ENCODE measurements around the gene SLC35F6.
A peak's percentile ranks its signal among the peaks of the same experiment; 100 is the strongest.
"Not testable (repeated sequence)": the region's sequence is repeated elsewhere in the genome, so short reads cannot be mapped to it uniquely, and the experiment has no call there.

Gene SLC35F6

DNA sequence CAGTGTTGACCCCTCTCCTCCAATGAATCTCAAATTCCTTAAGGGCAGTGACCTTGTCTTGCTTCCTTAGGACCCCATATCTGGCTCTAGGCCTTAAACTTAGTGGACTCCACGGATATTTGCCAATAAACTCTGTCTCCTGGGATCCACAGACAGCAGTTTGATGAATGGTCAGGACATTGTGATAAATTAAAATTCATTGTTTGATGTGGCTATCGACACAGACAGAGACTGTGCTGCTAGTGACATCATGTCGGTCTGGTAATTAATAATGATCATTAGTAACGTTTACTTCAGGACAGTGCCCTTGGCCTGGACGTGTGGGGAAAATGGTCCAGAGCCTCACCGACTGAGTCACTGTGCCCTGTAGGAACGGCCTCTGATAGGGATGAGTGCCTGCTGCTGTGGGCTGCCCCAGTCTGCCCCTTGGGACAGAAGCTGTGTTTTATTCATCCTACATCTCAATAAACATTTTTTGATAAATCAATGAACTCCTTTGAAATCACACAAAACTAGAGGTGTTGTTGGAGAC, 5.2 kb upstream of the SLC35F6 start:
- DNase-seq, result no peak

DNA sequence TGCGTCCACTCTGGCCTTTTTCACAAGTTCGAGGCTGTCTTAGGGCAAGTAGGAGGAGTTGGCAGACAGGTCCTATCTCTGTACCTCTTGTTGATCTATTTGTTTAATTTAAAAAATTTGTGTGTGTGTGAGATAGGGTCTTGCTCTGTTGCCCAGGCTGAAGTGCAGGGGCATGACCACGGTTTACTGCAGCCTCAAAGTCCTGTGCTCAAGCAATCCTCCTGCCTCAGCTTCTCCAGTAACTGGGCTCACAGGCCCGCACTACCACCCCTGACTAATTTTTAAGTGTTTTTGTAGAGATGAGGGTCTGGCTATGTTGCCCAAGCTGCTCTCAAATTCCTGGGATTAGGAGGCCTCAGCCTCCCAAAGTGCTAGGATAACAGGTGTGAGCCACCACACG, 4.2 kb upstream of the SLC35F6 start:
- no peak for DNase-seq

DNA sequence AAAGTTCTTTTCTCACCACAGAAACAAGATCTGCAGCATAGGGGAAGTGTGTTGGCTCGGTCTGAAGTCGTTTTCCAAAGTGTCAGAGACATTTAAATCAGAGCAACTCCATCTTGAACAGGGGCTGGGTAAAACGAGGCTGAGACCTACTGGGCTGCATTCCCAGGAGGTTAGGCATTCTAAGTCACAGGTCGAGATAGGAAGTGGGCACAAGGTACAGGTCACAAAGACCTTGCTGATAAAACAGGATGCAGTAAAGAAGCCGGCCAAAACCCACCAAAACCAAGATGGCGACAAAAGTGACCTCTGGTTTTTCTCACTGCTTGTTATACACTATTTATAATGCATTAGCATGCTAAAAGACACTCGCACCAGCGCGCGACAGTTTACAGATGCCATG, 3.1 kb upstream of the SLC35F6 start:
- not testable (repeated sequence) for DNase-seq

DNA sequence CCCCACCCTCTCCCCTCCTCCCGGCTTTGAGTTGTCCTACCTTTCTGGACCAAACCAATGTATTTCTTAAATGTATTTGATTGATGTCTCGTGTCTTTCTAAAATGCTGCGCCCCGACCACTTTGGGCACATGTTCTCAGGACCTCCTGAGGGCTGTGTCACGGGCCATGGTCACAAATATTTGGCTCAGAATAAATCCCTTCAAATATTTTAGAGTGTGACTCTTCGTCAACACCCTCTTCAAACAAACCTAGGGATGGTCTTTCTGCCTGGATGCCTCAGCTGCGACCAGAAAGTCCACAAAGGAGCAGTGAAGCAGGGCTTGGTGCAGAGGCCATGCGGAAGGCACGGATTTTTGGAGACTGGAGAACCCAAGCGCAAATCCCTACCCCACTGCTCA, 1.1 kb upstream of the SLC35F6 start:
- no peak for DNase-seq

DNA sequence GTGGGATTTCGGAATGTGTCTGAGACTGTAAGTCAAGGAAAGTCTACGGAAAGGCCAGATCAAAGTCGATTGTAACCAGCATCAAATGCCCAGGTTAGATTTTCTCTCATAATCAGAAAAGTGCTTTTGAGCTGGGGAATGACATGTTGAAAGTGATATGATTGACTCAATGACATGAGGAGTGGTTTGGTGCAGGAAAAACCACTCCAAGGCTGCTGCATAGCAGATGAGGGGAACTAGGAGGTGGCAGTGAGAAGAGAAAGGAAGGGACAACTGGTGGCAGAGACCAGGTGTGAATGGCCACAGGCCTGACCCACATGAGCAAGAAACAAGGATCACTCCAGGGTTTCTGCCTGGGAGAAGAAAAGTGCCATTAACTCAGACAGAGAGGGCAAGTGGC, 822 bp downstream of the SLC35F6 start:
- no peak for DNase-seq

DNA sequence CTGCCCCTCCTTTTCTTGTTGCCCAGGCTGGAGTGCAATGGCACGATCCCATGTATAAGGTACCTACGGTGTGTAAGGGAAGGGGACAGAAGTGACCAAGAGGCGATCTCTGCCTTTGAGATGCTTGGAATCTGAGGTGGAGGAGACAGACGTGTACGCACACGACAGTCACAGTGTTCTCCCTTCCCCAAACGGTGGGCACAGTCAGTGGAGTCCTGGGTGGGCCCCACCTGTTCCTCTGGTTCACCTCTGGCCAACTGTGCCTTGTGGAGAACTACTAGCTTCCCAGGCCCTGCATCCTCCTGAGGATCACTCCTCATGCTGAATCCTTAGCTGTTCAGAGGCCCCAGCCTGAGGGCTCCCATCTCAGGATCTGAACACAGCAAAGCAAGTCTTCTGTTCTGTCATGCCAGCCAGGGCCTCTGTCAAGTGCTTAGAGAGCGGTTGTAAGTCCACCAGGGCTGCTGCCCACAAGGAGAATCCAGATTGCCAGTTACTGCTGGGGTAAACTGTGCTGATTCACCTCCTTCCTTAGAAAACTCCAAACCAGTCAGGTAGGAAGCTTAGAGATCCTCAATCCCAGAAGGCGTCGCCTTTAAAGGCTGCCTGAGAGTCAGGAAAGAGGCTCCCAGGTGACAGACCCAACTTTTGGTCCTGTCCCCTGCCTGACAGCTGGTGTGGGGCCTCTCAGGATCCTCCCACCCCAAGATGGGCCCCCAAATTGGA, 1.6 kb downstream of the SLC35F6 start:
- no peak for DNase-seq

DNA sequence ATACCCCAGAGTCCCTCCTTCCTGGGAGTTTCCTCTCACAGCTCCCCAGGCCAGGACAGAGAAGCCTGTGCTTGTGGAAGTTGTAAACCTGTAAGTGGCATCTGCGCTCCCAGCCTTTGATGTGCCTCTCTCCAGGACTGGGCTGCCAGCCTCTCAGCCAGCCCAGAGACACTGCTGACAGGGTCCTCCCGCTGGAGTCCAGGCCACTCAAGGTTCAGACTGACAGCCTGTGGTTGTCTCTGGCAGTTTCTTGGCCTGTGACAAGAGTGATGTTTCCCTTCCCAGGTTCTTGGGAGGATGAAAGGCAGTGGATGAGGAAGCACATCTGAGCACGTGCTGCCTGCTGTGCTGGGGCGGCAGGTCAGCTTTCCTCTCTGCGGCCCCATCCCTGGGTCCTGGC, 3.0 kb downstream of the SLC35F6 start:
- DNase-seq, result no peak

DNA sequence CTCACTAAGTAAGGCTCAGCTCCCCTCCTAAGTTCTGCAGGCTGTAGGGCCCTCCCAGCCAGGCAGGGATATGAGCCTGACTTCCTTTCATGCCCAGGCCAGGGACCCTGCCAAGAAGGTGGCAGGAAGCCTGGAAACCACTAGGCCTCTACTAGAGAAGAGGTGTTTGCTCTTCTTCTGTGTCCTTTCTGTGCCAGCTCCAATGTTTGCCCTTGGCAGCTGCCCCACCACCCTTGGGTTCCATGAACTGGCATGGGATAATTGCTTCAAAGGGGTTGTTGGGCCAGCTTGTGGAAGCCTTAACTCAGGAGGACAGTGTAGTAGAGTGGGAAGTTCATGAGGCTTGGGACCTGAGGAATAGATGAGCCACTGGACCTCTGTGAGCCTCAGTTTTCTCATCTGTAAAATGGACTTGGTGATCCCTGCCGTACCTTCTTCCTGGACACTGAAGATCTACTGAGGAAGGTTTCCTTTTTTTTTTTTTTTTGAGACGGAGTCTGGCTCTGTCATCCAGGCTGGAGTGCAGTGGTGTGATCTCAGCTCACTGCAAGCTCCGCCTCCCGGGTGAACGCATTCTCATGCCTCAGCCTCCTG, 3.9 kb downstream of the SLC35F6 start:
- no peak for DNase-seq

DNA sequence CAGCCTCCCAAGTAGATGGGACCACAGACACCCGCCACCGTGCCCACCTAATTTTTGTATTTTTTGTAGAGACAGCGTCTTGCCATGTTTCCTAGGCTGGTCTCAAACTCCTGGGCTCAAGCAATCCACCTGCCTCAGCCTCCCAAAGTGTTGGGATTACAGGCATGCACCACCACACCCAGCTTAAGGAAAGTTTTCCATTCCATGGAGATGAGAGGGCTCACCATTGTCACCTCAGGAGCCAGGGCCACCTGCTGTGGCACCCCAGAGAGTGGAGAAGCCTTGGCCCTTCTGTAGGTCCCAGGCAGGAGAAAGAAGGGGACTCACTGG, 4.6 kb downstream of the SLC35F6 start:
- DNase-seq, result no peak

DNA sequence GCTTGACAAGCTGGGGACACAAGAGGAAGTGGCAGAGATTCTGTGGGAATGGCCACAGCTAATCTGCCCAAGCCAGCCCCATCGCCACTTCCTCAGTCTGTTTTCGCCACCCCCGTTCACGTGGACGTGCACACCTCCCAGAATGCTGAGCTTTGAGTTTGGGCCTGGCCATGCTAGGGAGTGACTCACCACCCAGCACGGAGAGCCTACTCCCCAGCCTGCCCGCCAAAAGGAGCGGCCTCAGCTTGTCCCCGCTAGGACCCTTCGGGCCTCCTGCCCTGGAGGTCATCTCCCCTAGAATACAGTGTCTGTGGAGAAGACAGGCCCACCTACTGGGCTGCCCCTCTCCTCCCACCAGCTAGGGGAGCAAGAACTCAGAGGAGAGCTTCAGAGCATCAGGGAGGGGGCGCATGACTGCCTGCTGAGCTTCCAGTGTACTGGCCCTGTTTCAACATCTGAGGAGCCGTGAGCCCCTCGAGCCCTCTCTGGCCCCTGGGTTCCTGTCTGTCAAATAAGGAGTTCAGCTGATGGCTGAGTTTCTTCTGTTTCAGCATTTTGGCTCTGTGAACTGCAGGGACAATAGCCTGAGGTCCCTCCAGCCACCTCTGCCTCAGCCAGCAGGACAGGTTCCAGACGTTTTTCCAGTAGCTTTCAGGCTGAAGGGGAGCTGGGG, 5.1 kb downstream of the SLC35F6 start:
- peak; percentile 94 to 95 for DNase-seq

DNA sequence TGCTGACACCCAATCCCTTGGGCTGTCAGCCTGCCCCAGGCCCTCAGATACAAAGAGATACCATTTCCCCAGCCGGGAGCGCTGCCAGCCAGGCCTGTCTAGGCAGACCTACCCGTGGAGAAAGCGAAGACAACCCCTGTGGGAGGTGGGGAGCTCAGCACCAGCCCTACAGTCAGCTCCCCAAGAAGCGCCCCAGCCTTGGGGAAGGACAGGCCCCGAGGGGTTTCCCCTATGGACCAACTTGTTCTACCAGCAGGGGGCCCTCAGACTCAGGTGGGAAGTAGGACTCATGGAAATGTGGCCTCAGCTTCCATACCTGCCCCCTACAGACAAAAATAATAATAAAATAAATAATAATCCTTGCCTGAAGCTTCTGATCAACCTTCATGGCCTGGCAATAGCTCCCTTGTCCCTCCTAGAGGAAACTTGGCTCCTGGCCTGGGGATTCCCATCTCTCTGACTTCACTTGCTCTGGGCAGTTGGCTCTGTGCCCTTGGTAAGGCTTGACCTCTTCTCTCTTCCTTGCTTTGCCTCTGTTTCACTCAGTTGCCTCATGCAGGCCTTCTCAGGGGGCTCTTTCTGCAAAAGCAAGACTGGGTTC, 7.0 kb downstream of the SLC35F6 start:
- peak; percentile 48 to 56 for DNase-seq

DNA sequence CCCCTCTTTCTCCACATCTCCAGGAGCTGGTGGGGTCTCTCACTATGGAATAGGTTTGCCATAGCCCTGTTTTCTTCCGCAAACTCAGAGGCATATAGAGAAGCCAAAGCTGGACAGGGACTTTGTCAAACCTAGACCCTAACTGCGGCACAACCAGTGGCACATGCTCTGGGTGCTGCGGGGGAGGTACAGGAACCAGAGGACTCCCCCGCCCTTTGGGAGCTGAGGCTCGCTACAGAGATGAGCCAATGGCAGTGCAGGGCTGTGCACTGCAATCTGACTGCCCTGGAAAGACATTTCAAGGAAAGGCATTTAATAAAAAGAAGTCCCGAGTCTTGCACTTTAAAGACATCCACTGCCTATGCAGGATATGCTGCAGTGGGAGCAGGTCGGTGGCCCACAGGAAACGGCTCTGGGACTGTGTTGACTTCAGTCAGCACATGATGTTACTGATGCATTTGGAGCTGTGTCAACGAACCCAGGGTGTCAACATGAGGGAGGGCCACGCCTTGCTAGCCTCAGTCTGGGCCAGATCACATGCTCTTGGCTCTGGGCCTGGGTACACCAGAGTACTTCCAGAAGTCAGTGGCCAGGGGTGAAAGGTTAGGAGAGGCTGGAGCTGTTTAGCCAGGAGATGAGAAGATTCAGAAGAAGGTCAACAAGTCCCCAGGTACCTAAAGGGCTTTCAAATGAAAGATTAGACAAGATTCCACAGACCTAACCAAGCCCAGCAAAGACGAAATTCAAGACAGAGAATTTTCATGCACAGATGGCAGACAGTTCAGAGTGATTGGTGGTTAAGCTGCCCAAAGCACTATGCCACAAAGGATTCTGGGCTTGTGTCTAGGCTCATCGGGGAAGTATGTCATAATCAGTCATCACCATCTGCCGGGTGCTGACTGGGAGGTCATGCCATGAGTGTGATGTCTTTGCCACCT, 8.2 kb downstream of the SLC35F6 start:
- peak in 1 of 2 donors; percentile 52 for DNase-seq

DNA sequence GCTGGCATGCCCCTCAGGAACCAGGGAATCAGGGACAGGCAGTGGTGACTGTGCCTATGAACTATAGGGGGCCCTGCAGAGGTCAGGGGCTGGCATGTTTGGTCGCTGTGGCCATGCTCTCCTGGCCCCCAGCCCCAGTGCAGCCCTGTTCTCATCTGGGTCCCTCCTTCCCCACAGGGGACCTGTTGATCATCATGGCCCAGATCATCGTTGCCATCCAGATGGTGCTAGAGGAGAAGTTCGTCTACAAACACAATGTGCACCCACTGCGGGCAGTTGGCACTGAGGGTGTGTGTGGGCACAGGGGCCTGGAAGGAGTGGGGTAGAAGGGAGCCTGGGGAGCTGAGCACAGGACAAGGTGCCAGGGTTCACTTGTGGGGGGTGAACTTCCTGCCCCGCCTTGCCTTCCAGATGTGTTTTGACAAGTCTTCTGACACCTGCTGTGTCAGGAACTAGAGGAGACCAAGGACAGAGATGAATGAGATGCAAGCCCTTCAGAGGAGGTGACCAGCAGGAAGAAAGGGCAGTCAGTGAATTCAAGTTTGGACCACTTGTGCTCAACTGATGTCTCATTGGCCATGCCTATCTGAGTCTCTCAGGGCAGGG, 12.2 kb downstream of the SLC35F6 start:
- DNase-seq, result no peak

DNA sequence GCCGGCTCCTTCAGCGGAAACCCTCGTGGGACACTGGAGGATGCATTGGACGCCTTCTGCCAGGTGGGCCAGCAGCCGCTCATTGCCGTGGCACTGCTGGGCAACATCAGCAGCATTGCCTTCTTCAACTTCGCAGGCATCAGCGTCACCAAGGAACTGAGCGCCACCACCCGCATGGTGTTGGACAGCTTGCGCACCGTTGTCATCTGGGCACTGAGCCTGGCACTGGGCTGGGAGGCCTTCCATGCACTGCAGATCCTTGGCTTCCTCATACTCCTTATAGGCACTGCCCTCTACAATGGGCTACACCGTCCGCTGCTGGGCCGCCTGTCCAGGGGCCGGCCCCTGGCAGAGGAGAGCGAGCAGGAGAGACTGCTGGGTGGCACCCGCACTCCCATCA, 14.0 kb downstream of the SLC35F6 start:
- DNase-seq, result no peak

DNA sequence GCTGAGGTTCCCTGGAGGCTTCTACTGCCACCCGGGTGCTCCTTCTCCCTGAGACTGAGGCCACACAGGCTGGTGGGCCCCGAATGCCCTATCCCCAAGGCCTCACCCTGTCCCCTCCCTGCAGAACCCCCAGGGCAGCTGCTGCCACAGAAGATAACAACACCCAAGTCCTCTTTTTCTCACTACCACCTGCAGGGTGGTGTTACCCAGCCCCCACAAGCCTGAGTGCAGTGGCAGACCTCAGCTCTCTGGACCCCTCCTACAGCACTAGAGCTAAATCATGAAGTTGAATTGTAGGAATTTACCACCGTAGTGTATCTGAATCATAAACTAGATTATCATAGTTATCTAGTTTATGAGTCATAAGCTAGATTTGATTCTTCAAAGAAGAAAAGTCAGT, 14.4 kb downstream of the SLC35F6 start:
- no peak for DNase-seq

DNA sequence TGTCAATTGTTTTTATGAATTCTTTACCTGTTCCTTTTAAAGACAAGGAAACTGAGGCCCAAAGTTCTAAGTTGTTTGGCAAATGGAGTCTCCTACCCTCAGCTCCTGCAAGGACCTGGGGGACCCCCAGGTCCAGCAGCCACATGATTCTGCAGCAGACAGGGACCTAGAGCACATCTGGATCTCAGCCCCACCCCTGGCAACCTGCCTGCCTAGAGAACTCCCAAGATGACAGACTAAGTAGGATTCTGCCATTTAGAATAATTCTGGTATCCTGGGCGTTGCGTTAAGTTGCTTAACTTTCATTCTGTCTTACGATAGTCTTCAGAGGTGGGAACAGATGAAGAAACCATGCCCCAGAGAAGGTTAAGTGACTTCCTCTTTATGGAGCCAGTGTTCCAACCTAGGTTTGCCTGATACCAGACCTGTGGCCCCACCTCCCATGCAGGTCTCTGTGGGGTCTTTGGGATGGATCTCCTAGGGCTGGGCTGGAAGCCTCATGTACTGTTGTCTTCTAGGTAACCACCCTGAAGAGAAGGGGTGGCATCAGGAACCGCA, 16.2 kb downstream of the SLC35F6 start:
- no peak for DNase-seq

DNA sequence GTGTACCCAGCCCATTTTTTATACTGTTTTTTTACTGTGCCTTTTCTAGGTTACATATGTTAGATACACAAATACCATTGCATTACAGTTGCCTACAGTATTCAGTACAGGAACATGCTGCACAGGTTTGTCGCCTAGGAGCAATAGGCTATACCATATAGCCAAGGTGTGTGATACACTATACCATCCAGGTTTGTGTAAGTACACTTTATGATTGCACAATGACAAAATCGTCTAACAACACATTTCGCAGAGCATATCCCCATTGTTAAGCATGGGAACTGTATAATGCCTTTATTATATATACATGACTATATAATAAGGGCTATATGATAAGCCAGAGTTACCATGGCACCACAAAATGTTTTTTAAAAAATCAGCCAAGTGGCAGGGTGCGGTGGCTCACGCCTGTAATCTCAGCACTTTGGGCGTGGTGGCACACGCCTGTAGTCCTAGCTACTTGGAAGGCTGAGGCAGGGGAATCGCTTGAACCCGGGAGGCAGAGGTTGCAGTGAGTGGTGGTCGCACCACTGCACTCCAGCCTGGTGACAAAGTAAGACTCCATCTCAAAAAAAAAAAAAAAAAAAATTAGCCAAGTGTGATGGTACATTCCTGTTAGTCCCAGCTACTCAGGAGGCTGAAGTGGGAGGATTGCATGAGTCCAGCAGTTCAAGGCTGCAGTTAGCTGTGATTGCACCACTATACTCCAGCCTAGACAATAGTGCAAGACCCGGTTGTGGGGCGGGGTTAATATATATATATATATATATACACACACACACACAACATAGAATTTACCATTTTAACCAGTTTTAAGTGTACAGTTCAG, 19.0 kb downstream of the SLC35F6 start:
- DNase-seq, result no peak

DNA sequence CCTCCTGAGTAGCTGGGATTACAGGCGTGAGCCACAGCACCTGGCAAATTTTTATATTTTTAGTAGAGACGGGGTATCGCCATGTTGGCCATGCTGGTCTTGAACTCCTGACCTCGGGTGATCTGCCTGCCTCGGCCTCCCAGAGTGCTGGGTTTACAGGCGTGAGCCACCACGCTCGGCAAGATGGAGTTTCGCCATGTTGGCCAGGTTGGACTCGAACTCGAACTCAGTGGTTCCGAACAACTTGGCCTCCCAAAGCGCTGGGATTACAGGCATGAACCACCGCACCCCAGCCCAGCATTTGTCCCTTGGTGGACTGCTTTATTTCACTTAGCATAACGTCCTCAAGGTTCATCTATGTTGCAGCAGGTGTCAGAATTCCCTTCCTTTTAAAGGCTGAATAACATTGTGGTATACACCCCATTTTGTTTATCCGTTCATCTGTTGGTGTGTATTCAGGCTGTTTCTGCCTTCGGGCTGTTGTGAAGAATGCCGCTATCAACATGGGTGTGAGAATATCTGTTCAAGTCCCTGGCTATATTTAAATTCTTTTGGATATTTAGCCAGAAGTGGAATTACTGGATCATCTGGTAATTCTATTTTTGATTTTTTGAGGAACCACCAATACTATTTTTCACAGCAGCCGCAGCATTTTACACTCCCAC, 20.6 kb downstream of the SLC35F6 start:
- DNase-seq, result no peak

DNA sequence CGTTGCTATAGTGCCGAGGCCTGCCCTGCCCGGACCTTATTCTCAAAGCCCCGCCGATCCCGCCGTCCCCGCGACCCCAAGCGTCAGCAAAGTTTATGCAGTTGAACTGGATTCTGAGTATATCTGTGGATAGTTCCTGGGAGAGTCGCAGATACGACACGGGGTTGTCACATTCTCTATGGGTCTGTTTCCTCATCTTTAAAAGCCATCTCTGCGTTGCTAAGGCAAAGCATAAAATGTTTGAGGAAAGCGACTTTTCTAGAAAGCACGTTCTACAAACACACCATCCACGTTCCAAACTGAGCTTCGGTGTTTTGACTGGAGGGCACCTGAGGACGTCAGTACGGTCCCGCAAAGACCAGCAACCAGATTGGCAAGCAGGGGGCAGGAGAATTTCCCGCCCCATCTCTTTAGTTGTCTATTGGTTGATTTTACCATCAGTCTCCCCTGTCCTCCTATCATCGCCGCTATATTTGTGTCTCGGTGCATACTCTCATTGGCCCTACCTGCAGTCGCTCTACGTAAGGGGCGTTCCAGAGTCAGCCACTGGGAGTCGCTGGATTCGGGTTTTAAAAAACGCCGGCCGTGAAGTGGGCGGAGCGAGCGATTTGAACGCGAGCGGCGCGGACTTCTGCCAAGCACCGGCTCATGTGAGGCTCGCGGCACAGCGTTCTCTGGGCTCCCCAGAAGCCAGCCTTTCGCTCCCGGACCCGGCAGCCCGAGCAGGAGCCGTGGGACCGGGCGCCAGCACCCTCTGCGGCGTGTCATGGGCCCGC, 21.5 kb downstream of the SLC35F6 start, which contains the start of gene CENPA:
Gene CENPA (plus strand): TSS at position 626 of the 776 bp plus-strand sequence. CDS start 141 bp downstream, at position 767.
- peak; percentile 99 to 100 for DNase-seq
